ENCODE data around the gene MACROD2.

The MACROD2 gene

DNA sequence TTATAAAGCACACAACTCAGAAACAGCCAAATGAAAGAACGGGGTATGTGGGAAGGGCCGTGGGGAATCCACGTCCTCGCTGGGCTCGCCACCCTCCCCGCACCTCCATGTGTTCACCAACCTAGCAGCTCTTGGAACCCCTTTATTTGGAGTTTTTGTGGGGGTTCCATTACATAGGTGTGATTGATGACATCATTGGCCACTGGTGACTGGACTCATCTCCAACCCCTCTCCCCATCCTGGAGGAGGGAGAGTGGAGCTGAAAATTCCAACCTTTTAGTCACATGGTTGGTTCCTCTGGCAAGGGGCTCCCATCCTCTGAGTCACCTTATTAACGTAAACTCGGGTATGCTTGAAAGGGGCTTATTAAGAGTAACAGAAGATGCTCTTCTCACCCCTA is 934.1 kb downstream of the MACROD2 start:
- H3K27ac ChIP-seq (ENCODE audit: low read length), result no peak overlapping the region
- no peak overlapping the region for H3K4me3 ChIP-seq (ENCODE audit: low read length in 2 of 2)
- H3K9ac ChIP-seq (ENCODE audit: low read length in 2 of 2), result no peak overlapping the region
- H3K4me1 ChIP-seq (ENCODE audit: control insufficient read depth, insufficient read depth, low read length), result no peaks in the 10 kb centered on the region
- no peaks in the 10 kb centered on the region for H3K9me3 ChIP-seq (ENCODE audit: control insufficient read depth in 2 of 2, low read length in 2 of 2)
- no peaks in the 10 kb centered on the region for H3K36me3 ChIP-seq (ENCODE audit: control insufficient read depth in 2 of 2, insufficient read depth in 2 of 2, low read length in 2 of 2)
- H3K27me3 ChIP-seq (ENCODE audit: control insufficient read depth in 1 of 2, insufficient read depth in 2 of 2, low read length in 2 of 2), result no peaks in the 10 kb centered on the region

DNA sequence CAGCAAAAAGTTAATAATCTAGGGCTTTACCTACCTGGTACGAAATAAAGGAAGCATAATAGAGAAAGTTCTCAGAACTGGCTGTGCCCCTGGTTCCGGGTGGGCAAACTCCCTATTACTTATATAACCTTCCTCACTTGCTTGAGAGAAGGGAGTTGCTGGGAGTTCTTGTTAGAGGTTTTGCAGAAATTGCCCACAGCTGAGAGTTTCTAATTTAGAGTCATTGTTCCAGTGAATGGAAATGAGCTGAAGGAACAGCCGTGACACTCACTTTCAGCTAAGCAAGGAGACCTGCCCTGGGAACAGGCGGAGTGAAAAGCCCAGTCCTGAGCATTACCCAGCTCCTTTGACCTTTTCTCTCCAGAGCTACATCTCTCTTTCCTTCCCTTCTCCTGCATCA is 936.7 kb downstream of the MACROD2 start:
- Histone ChIP-seq H3K4me3 (ENCODE audit: low read length in 2 of 2) (no peak overlapping the region), H3K9me3 (ENCODE audit: control insufficient read depth in 2 of 2, low read length in 2 of 2) (no peaks in the 10 kb centered on the region), H3K9ac (ENCODE audit: low read length in 2 of 2) (no peak overlapping the region), H3K4me1 (ENCODE audit: control insufficient read depth, insufficient read depth, low read length) (no peaks in the 10 kb centered on the region), H3K27me3 (ENCODE audit: control insufficient read depth in 1 of 2, insufficient read depth in 2 of 2, low read length in 2 of 2) (no peaks in the 10 kb centered on the region), H3K27ac (ENCODE audit: low read length) (no peak overlapping the region), H3K36me3 (ENCODE audit: control insufficient read depth in 2 of 2, insufficient read depth in 2 of 2, low read length in 2 of 2) (no peaks in the 10 kb centered on the region)

DNA sequence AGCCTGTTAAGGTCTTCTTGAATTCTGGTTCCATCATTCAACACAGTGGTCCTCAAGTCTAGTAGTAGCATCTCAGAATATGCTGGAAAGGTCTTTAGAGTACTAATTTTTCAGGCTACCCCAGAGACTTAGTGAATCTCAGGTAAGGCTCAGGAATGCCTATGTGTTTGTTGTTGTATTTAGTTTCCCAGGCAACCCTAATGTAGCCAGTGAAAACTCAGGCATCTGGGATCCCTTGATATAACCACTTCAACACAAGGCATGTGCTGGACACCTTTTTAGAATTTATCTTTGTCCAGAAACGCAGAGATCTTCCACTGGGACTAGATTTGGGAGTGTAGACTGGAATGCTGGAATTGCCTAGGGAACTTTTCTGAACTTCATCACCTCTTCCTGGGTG is 940.0 kb downstream of the MACROD2 start:
- H3K27ac ChIP-seq (ENCODE audit: low read length), result no peak overlapping the region
- peaks cover 0 to 3% of the 10 kb centered on the region in 2 donors for H3K9me3 ChIP-seq (ENCODE audit: control insufficient read depth in 2 of 2, low read length in 2 of 2)
- no peaks in the 10 kb centered on the region for H3K27me3 ChIP-seq (ENCODE audit: control insufficient read depth in 1 of 2, insufficient read depth in 2 of 2, low read length in 2 of 2)
- H3K9ac ChIP-seq (ENCODE audit: low read length in 2 of 2), result no peak overlapping the region
- H3K4me3 ChIP-seq (ENCODE audit: low read length in 2 of 2), result no peak overlapping the region
- no peaks in the 10 kb centered on the region for H3K4me1 ChIP-seq (ENCODE audit: control insufficient read depth, insufficient read depth, low read length)
- H3K36me3 ChIP-seq (ENCODE audit: control insufficient read depth in 2 of 2, insufficient read depth in 2 of 2, low read length in 2 of 2), result no peaks in the 10 kb centered on the region

DNA sequence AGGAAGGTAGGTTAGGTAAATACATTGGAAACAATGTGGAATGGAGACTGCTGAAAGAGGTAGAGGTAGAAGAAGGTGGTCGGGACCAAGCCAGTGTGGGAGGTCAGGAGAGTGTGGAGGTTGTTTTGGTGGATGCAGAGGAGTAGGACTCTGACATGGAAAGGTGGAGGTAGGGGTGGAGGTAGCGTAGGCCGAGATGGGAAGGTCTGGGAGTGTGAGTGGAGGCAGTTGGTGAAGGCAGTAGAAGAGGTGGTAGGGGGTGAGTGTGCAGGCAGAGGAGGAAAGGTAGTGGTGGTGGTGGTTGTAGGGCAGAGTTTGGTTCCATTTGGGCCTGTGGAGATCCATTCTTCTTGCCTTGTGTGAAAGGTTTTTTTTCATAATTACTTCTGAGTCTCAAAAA is 941.7 kb downstream of the MACROD2 start:
- H3K27ac ChIP-seq (ENCODE audit: low read length), result no peak overlapping the region
- no peaks in the 10 kb centered on the region for H3K36me3 ChIP-seq (ENCODE audit: control insufficient read depth in 2 of 2, insufficient read depth in 2 of 2, low read length in 2 of 2)
- no peak overlapping the region for H3K4me3 ChIP-seq (ENCODE audit: low read length in 2 of 2)

DNA sequence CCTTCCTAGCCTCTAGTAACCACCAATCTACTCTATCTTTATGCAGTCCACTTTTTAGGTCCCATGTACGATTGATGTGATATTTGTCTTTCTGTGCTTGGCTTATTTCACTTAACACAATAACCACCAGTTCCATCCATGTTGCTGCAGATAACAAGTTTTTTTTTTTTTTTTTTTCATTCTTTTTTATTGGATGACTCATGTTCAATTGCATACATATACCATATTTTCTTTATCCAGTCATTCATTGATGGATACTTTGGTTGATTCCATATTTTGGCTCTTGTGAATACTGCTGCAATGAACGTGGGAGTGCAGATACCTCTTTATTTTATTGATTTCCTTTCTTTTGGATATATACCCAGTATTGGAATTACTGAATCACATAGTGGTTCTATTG is 942.5 kb downstream of the MACROD2 start:
- Histone ChIP-seq H3K9ac (ENCODE audit: low read length in 2 of 2) (no peak overlapping the region), H3K27me3 (ENCODE audit: control insufficient read depth in 1 of 2, insufficient read depth in 2 of 2, low read length in 2 of 2) (no peaks in the 10 kb centered on the region), H3K36me3 (ENCODE audit: control insufficient read depth in 2 of 2, insufficient read depth in 2 of 2, low read length in 2 of 2) (no peaks in the 10 kb centered on the region), H3K9me3 (ENCODE audit: control insufficient read depth in 2 of 2, low read length in 2 of 2) (peaks cover 0 to 3% of the 10 kb centered on the region in 2 donors), H3K4me3 (ENCODE audit: low read length in 2 of 2) (no peak overlapping the region), H3K4me1 (ENCODE audit: control insufficient read depth, insufficient read depth, low read length) (no peaks in the 10 kb centered on the region), H3K27ac (ENCODE audit: low read length) (no peak overlapping the region)

More for the DNA sequence above, 941.7 kb downstream of the MACROD2 start:
- Histone ChIP-seq H3K4me1 (ENCODE audit: control insufficient read depth, insufficient read depth, low read length) (no peaks in the 10 kb centered on the region), H3K9me3 (ENCODE audit: control insufficient read depth in 2 of 2, low read length in 2 of 2) (peaks cover 0 to 3% of the 10 kb centered on the region in 2 donors), H3K27me3 (ENCODE audit: control insufficient read depth in 1 of 2, insufficient read depth in 2 of 2, low read length in 2 of 2) (no peaks in the 10 kb centered on the region), H3K9ac (ENCODE audit: low read length in 2 of 2) (no peak overlapping the region)

DNA sequence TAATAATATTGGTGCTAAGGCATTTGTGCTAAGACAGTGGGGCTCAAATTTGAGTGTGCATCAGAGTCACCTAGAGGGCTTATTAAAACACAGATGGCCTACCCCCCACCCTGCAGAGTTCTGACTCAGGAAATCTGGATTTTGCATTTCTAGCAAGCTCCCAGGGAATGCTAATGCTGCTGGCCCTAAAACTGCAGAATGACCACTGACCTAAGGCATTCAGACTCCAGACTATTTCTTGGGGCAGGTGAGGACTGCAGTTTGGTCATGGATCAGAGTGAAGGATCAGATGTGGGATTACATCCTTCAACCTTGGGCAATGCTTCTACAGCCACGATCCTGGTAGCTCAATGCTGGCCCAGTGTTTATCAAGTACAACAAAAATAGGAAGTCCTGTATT is 952.2 kb downstream of the MACROD2 start:
- Histone ChIP-seq H3K4me1 (ENCODE audit: control insufficient read depth, insufficient read depth, low read length) (no peaks in the 10 kb centered on the region), H3K9ac (ENCODE audit: low read length in 2 of 2) (no peak overlapping the region)

DNA sequence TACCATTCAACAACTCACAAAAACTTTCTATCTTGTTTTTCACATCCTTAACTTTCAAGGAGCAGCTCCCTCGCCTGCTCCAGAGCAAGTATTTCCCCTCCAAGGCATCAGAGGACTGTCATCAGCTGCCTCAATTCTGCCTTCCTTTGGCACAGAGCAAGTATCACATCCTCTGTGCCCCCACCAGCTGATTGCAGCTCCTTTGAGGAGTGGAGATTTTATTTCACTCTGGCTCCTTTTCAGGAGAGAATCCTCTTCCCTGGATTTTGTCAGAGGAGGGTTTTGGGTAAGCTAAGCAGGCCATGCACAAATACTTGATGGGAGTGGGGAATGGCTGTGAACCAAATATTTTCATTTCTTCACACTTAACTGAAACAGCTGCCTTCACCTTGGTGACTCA is 952.6 kb downstream of the MACROD2 start:
- Histone ChIP-seq H3K9ac (ENCODE audit: low read length in 2 of 2) (no peak overlapping the region), H3K27me3 (ENCODE audit: control insufficient read depth in 1 of 2, insufficient read depth in 2 of 2, low read length in 2 of 2) (no peaks in the 10 kb centered on the region), H3K27ac (ENCODE audit: low read length) (no peak overlapping the region), H3K4me1 (ENCODE audit: control insufficient read depth, insufficient read depth, low read length) (no peaks in the 10 kb centered on the region), H3K9me3 (ENCODE audit: control insufficient read depth in 2 of 2, low read length in 2 of 2) (no peaks in the 10 kb centered on the region), H3K36me3 (ENCODE audit: control insufficient read depth in 2 of 2, insufficient read depth in 2 of 2, low read length in 2 of 2) (no peaks in the 10 kb centered on the region), H3K4me3 (ENCODE audit: low read length in 2 of 2) (no peak overlapping the region)

More for the DNA sequence above, 952.2 kb downstream of the MACROD2 start:
- Histone ChIP-seq H3K36me3 (ENCODE audit: control insufficient read depth in 2 of 2, insufficient read depth in 2 of 2, low read length in 2 of 2) (no peaks in the 10 kb centered on the region), H3K9me3 (ENCODE audit: control insufficient read depth in 2 of 2, low read length in 2 of 2) (no peaks in the 10 kb centered on the region), H3K27ac (ENCODE audit: low read length) (no peak overlapping the region), H3K4me3 (ENCODE audit: low read length in 2 of 2) (no peak overlapping the region), H3K27me3 (ENCODE audit: control insufficient read depth in 1 of 2, insufficient read depth in 2 of 2, low read length in 2 of 2) (no peaks in the 10 kb centered on the region)

DNA sequence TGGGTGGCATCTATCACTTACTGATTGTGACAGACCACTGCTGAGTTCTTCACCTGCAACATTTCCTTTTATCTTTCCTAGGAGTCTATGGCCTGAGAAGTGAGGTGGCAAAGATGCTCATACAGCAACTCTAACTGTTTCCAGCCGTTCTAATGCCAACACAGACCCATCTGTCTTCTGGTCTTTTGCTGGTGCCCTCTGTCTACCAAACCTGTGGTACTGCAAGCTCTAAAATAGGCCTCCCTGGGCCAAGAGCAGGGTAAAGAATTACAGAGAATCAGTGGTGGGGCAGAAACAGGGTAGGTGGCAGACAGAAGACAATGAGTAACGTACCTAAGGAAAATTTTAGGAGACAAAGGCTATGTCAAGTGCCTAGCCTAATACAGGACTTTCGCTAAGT is 953.1 kb downstream of the MACROD2 start:
- H3K4me1 ChIP-seq (ENCODE audit: control insufficient read depth, insufficient read depth, low read length), result no peaks in the 10 kb centered on the region
- no peaks in the 10 kb centered on the region for H3K27me3 ChIP-seq (ENCODE audit: control insufficient read depth in 1 of 2, insufficient read depth in 2 of 2, low read length in 2 of 2)
- H3K27ac ChIP-seq (ENCODE audit: low read length), result no peak overlapping the region
- H3K9me3 ChIP-seq (ENCODE audit: control insufficient read depth in 2 of 2, low read length in 2 of 2), result no peaks in the 10 kb centered on the region
- H3K4me3 ChIP-seq (ENCODE audit: low read length in 2 of 2), result no peak overlapping the region
- H3K9ac ChIP-seq (ENCODE audit: low read length in 2 of 2), result no peak overlapping the region
- H3K36me3 ChIP-seq (ENCODE audit: control insufficient read depth in 2 of 2, insufficient read depth in 2 of 2, low read length in 2 of 2), result no peaks in the 10 kb centered on the region

DNA sequence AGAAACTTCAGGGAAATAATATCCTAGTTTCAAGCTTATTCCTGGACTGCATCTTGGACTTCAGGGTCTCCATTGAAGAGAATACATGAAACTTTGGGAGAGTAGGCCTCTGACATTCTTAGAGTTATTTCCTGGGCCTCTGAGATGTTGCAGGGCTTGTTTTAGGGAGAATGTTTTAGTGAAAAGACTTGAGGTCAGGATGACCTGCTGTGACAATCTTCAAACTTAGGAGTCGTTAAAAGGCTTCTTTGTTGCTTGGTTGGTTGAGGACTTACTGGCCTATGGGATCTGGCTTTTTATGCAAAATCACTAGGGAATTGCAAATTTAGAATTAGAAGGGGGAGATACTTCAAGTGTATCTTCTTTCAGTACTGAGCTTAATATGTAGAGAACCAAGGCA is 955.3 kb downstream of the MACROD2 start:
- Histone ChIP-seq H3K4me1 (ENCODE audit: control insufficient read depth, insufficient read depth, low read length) (no peaks in the 10 kb centered on the region), H3K36me3 (ENCODE audit: control insufficient read depth in 2 of 2, insufficient read depth in 2 of 2, low read length in 2 of 2) (no peaks in the 10 kb centered on the region), H3K9me3 (ENCODE audit: control insufficient read depth in 2 of 2, low read length in 2 of 2) (no peaks in the 10 kb centered on the region), H3K27me3 (ENCODE audit: control insufficient read depth in 1 of 2, insufficient read depth in 2 of 2, low read length in 2 of 2) (no peaks in the 10 kb centered on the region), H3K27ac (ENCODE audit: low read length) (no peak overlapping the region), H3K4me3 (ENCODE audit: low read length in 2 of 2) (no peak overlapping the region), H3K9ac (ENCODE audit: low read length in 2 of 2) (no peak overlapping the region)

DNA sequence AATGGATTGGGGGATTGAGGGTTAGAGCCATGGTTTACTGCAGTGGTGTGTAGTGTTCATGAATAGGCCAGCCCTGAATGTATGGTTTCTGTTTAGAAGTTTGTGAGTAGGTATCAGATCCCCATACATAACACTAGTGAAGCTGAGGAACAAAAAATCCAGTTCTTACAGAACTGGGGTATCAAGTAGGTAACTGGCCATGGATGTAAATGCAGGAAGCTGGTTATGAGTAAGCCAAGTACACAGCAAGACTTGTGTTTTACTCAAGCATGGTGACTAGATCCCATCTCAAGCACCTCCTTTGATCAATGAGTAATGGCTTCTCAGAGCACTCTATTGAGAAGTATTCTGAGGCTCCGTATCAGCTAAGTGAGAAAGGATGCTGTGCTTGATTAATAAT is 955.8 kb downstream of the MACROD2 start:
- Histone ChIP-seq H3K36me3 (ENCODE audit: control insufficient read depth in 2 of 2, insufficient read depth in 2 of 2, low read length in 2 of 2) (no peaks in the 10 kb centered on the region), H3K9ac (ENCODE audit: low read length in 2 of 2) (no peak overlapping the region), H3K27ac (ENCODE audit: low read length) (no peak overlapping the region), H3K9me3 (ENCODE audit: control insufficient read depth in 2 of 2, low read length in 2 of 2) (no peaks in the 10 kb centered on the region), H3K4me3 (ENCODE audit: low read length in 2 of 2) (no peak overlapping the region), H3K4me1 (ENCODE audit: control insufficient read depth, insufficient read depth, low read length) (no peaks in the 10 kb centered on the region), H3K27me3 (ENCODE audit: control insufficient read depth in 1 of 2, insufficient read depth in 2 of 2, low read length in 2 of 2) (no peaks in the 10 kb centered on the region)

DNA sequence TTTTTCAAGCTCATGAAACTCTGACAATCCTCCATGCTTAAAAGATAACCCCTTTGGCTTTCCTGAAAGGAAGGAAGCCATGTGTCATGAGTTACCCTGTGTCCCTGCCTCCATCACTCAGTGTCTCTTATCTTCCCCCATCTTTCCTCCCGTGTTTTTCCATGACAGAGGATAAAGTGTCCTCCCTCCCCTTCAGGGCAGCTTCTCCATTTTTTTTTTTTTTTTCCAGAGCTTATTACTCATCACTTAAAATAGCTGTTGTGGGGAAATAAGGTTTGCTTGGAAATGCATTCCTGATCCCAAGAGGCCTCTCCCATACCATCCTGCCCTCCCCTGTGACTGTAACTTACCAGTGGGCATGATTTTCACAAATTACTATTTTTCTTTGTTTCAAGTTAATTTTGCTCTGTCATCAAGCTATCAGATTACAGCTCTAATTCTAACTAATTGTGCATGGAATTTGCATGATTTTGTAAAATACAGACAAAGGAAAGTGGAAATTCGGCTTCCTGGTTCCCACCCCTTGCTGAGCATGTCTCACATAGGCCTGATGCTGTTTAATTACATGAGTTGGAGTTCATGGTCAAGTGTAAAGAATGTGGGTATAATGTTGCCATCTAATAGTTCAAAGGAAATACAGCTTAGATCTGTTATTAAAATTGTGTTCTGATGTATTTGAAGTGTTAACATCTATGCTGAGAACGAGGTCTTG is 956.5 kb downstream of the MACROD2 start:
- no peak overlapping the region for H3K27ac ChIP-seq (ENCODE audit: low read length)
- no peak overlapping the region for H3K9ac ChIP-seq (ENCODE audit: low read length in 2 of 2)
- H3K9me3 ChIP-seq (ENCODE audit: control insufficient read depth in 2 of 2, low read length in 2 of 2), result no peaks in the 10 kb centered on the region
- no peaks in the 10 kb centered on the region for H3K36me3 ChIP-seq (ENCODE audit: control insufficient read depth in 2 of 2, insufficient read depth in 2 of 2, low read length in 2 of 2)
- no peaks in the 10 kb centered on the region for H3K4me1 ChIP-seq (ENCODE audit: control insufficient read depth, insufficient read depth, low read length)
- no peak overlapping the region for H3K4me3 ChIP-seq (ENCODE audit: low read length in 2 of 2)
- H3K27me3 ChIP-seq (ENCODE audit: control insufficient read depth in 1 of 2, insufficient read depth in 2 of 2, low read length in 2 of 2), result no peaks in the 10 kb centered on the region
